Left colon (tissue), 2 donors: ENCODE results near the gene IREB2. TPM values are rescaled to one million over a fixed set of nuclear protein-coding genes. Genes with fewer than 3 reads are reported as not detected.
"Not testable (repeated sequence)": the region's sequence is repeated elsewhere in the genome, so short reads cannot be mapped to it uniquely, and the experiment has no call there.

Experiments
- ATAC-seq: fragments of 200-7000 bp; cut with Tn5 transposase; one replicate; pipeline ENCODE4 v1.9.1; 2020; ENCODE audit warnings: mild to moderate bottlenecking, moderate library complexity
- DNase-seq, 2 donors: peaks; one replicate each; pipeline ENCODE4 v3.0.0-alpha.2; 2020
- intact Hi-C, 2 donors: fragments of 100-400 bp; cut with DNase I in 1 of 2; cut with micrococcal nuclease in 1 of 2; formaldehyde crosslinking; loops; one replicate each; pipeline versions ENCODE4 v1.11.2 to v1.14.0; 2022; cut with DNase I, micrococcal nuclease
- total RNA-seq, 2 donors: library from RNA; stranded (reverse); fragmentation: NEBNext Ultra II Directional; extraction: Animal tissue kit (Norgen Biotek cat#: 25700); gene quantifications; one replicate each; pipeline ENCODE4 v1.2.1, GENCODE V29; 2021
- donor health status: DM: no; HTN: no; CAD: no.
- donor health status: DM: yes; HTN: yes; CAD: no.

The IREB2 gene
- total RNA-seq, 2 donors from 2014 or later: 54.2 to 65.2 TPM

DNA sequence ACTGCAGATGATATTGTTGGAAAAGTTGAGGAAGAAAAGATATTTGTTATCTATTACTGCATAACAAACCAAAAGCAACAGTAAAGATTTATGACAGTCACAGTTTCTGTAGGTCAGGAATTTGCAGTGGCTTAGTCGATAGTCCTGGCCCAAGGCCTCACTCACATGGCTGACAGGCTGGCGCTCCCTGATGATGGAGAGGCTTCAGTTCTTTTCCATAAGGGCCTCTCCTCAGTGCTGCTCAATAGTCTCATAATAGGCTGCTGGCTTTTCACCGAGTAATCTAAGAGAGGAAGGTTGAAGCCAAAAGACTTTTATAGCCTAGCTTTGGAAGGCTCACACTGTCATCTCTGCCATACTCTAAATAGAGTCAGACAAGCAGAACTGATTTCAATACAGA, 17.7 kb downstream of the IREB2 start:
- intact Hi-C loops: no loop called here
- no peak for DNase-seq
- peak; percentile 54 for ATAC-seq

GRCh38 chr15:78456426-78456825, 18.4 kb downstream of the IREB2 start:
- ATAC-seq (no peak), DNase-seq (no peak)
- intact Hi-C loops: no loop called here

DNA sequence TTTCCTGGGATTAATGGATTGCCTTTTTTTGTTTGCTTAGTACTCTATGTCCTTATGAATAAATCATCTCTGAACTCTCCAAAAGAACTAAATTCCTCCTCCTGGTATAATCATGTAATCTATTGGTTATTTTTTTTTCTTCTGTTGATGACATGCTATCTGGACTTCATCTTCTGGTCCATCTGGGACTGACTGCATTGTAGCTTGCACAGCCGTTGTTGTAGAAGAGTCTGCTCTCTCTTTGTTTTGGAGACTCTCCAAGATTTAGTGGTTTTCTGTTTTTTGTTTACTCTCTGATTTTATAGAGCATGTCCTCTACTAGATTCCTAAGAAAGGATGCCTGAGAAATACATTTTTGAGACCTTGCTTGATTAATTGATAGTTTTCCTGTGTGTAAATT, 19.1 kb downstream of the IREB2 start:
- DNase-seq (no peak), ATAC-seq (peak; percentile 32)
- intact Hi-C loops: no loop called here

DNA sequence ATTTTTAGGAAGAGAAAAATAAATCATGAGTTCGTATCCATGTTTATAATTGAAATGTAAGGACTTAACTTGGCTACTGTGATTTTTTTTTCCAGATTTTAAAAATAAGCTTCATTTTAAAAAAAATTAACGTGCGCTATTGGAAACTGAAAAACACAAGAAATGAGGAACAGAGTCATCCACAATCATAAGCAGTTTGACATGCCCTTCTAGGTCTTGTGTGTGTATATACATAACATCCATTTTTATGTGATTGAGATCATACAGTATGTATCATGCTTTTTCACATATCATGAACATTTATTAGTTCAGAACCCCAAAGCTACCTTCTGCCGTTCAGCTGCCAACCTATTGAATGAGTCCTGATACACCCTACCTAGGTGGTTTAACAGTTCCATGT, 22.7 kb downstream of the IREB2 start:
- ATAC-seq: no peak

DNA sequence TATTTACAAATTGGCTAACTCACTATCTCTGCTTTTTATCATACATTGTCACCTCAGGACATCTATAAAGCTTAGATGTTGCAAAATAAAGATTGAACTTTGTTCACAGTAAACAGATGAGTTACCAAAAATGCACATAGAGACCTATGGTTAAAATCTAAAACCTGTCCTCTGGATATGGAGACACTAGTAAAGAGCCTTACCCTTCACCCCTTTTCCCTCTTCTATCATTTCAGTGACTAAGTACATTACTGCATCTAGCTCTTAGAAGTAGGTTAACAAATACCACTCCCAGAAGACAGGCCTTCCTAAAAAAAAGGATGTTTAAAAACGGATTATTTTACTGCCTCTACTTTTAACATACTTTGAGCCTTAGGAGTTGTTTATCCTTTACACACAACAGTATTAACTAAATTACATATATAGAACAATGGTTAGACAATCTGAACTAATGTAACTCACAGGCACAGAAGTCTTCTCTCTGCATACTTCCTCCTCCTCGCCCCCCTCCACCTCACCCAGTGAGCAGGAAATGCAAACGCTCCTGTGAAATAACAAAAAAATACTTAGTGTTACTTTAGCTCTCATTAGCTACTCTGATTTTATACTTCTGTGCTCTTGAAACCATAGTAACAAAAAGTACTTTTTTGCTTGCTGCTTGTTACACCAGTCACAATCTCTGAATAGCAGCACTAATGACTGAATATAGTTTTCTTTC, 23.3 kb downstream of the IREB2 start:
- intact Hi-C loops: no loop called here
- peak; percentile 57 for ATAC-seq
- DNase-seq: no peak

More for the DNA sequence above, 22.7 kb downstream of the IREB2 start:
- intact Hi-C loops: no loop called here
- DNase-seq: no peak

DNA sequence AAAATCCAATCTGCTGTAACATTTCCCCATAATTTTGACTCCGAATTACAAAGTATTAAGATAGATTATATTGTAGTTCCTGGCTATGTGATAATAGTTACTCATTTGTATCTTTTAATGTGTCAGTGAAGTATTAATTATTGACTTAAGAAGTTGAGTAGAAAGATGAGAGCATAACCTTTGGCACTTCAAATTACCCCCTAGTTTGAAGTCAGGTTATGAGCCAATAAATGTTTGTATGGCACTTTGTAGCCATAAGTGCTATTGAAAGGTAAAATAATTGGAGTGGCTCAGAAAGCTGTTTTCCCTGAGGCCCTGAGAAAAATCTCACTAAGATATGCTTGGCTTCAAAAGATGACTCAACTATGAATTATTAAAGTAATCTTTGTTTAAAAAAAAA, 31.0 kb downstream of the IREB2 start:
- no peak for ATAC-seq
- DNase-seq: no peak
- intact Hi-C loops: no loop called here

GRCh38 chr15:78477295-78477694, 39.3 kb downstream of the IREB2 start:
- DNase-seq: no peak
- no peak for ATAC-seq
- intact Hi-C loops: no loop called here

GRCh38 chr15:78479650-78480049, 41.6 kb downstream of the IREB2 start:
- intact Hi-C loops: loop anchor here in 1 of 2 donors (5.0 kb wide), 1 partner anchor 172 kb away; no protein-coding TSS in a partner anchor
- DNase-seq: no peak
- no peak for ATAC-seq

GRCh38 chr15:78481917-78482316, 43.9 kb downstream of the IREB2 start:
- intact Hi-C loops: loop anchor here in 1 of 2 donors (5.0 kb wide), 1 partner anchor 175 kb away; no protein-coding TSS in a partner anchor
- no peak for DNase-seq
- peak; percentile 11 for ATAC-seq

GRCh38 chr15:78492872-78493271, 54.9 kb downstream of the IREB2 start:
- intact Hi-C loops: no loop called here
- ATAC-seq (no peak), DNase-seq (no peak)

DNA sequence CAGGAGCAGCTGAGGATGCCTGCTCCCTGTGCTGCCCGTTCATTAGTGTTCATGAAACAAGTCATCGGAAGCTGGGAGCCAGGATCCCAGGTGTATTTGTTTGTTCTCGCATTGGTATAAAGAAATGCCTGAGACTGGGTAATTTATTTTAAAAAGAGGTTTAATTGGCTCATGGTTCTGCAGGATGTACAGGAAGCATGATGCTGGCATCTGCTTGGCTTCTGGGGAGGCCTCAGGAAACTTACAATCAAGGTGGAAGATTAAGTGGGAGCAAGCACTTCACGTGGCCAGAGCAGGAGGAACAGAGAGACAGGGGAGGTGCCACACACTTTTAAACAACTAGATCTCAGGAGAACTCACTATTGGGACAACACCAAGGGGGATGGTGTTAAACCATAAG, 63.8 kb downstream of the IREB2 start:
- ATAC-seq: no peak
- no peak for DNase-seq
- intact Hi-C loops: no loop called here

- DNase-seq: no peak
- intact Hi-C loops: no loop called here
- no peak for ATAC-seq
Measured at GRCh38 chr15:78502641-78503040, 64.6 kb downstream of the IREB2 start.

GRCh38 chr15:78506971-78507830, 69.2 kb downstream of the IREB2 start, which contains the start of gene HYKK:
Gene HYKK, plus strand, starts transcription at chr15:78507577. Its CDS starts 5,512 bp downstream, at chr15:78513089.
- intact Hi-C loops: no loop called here
- peak; percentile 93 for ATAC-seq
- DNase-seq: peak; percentile 93 to 96

DNA sequence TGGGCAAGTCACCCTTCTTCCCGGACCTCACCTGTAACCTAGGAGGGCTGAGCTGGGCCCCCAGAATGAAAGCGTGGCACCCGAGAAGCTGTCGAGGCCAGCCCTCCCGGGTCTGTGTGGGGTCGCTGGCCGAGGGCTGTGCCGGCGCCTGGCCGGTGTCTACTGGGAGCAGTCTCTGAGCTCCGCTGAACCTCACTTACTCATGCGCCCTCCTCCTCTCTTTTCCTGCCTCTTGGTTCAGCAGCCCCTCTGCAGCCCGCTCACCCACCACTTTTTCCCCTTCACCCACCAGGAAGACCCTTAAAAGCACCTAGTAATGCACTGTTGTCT, 69.8 kb downstream of the IREB2 start:
- intact Hi-C loops: no loop called here
- DNase-seq: no peak

GRCh38 chr15:78508272-78508671, 70.3 kb downstream of the IREB2 start:
- DNase-seq: peak in 1 of 2 donors; percentile 40
- intact Hi-C loops: no loop called here
- peak; percentile 31 for ATAC-seq

More for the DNA sequence above, 69.8 kb downstream of the IREB2 start:
- ATAC-seq: peak; percentile 37

DNA sequence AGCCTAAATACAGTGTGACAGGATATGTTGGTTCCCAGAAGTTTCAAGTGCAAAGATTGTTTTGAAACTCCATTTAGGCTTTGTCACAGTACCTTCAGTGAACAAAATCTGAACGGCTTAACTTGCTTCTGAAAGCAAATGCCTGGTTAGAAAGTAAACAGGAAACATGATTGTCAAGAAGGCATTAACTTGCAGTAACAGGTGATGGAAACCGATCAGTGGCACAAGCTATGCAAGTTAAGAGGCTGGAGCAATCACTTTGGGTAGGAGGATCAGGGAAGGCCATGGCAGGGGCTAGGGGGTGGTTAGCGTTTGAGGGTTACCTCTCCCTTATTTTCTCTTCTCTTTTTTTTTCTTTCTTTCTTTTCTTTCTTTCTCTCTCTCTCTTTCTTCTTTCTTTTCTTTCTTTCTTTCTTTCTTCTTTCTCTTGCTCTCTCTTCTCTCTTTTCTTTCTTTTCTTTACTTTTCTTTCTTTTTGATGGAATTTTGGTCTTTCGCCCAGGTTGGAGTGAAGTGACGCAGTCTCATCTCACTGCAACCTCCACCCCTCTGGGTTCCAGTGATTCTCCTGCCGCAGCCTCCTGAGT, 71.8 kb downstream of the IREB2 start:
- no peak for DNase-seq
- ATAC-seq: no peak
- intact Hi-C loops: no loop called here

GRCh38 chr15:78520035-78520434, 82.0 kb downstream of the IREB2 start:
- ATAC-seq, intact Hi-C loops, DNase-seq: not testable (repeated sequence)

DNA sequence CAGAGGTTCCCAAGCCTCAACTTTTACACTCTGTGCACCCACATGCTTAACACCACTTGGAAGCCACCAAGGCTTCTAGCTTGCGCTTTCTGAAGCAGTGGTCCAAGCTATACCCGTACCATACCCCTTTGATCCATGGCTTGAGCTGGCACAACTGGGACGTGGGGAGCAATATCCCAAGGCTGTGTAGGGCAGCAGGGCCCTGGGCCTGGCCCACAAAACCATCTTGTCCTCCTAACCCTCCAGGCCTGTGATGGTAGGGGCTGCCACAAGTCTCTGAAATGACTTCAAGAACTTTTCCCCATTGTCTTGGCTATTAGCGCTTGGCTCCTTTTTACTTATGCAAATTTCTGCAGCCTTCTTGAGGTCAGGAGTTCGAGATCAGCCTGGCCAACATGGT, 86.2 kb downstream of the IREB2 start:
- DNase-seq (no peak), ATAC-seq (no peak)

GRCh38 chr15:78527325-78527724, 89.3 kb downstream of the IREB2 start:
- ATAC-seq (no peak), DNase-seq (no peak)
- intact Hi-C loops: no loop called here

More for the DNA sequence above, 86.2 kb downstream of the IREB2 start:
- intact Hi-C loops: no loop called here

DNA sequence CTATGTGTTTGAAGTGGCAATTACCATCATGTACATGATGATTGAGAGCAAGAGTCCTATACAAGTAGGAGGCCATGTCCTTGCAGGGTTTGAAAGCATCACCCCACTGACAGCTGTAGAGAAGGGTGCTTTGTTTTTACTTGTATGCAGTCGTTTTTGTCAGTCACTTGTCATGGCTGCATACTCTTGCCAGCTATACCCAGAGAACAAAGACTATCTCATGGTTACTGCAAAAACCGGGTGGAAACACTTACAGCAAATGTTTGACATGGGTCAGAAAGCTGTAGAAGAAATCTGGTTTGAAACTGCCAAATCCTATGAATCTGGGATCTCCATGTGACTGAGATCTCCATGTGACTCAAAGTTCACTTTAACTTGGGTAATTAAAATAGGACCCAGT, 95.3 kb downstream of the IREB2 start:
- intact Hi-C loops: no loop called here
- ATAC-seq (no peak), DNase-seq (no peak)
